Stomach (tissue), 9 donors: ENCODE results near the gene ZNF512. TPM values are rescaled to one million over a fixed set of nuclear protein-coding genes. Genes with fewer than 3 reads are reported as not detected.

Experiments used
- DNase-seq, 2 donors: peaks; one replicate each; pipeline versions ENCODE4 v3.0.0 to v3.0.0-alpha.2; 2013 to 2019
- H3K27ac ChIP-seq, 5 donors: fragments of 200-600 bp in 4 of 5; sonication (generic) in 4 of 5; one replicate each; pipeline ENCODE4 v1.5.1; 2013 to 2019; ENCODE audit warnings: mild to moderate bottlenecking in 1 of 5, moderate library complexity in 1 of 5
- H3K27me3 ChIP-seq, 3 donors: fragments of 200-600 bp; sonication (generic); one replicate each; pipeline ENCODE4 v1.5.1; 2017 to 2019; ENCODE audit warnings: mixed run types in 1 of 3
- H3K36me3 ChIP-seq, 4 donors: fragments of 200-600 bp; sonication (generic); 1 replicate in 3 of 4; 2 replicates in 1 of 4; pipeline ENCODE4 v1.5.1; 2016 to 2019
- H3K4me1 ChIP-seq, 4 donors: fragments of 200-600 bp; sonication (generic); one replicate each; pipeline ENCODE4 v1.5.1; 2016 to 2019
- H3K4me3 ChIP-seq, 4 donors: fragments of 200-600 bp; sonication (generic) in 3 of 4; one replicate each; pipeline ENCODE4 v1.5.1; 2016 to 2019; ENCODE audit warnings: mild to moderate bottlenecking in 1 of 4
- H3K9me3 ChIP-seq, 4 donors: fragments of 200-600 bp; sonication (generic); one replicate each; pipeline ENCODE4 v1.5.1; 2016 to 2019
- CTCF ChIP-seq, 7 experiments: fragments of 450-650 bp in 4 of 7; fragments of 200-600 bp in 3 of 7; sonication (generic) in 3 of 7; IDR thresholded peaks; one replicate each; pipeline ENCODE4 v1.5.1; 2016 to 2019; ENCODE audit warnings: antibody characterized with exemption in 7 of 7, control low read depth in 2 of 7, mild to moderate bottlenecking in 1 of 7
- EP300 ChIP-seq: sonication (generic); formaldehyde crosslinking; IDR thresholded peaks from one replicate; pipeline ENCODE4 v1.6.1; 2017; ENCODE audit warnings: antibody characterized with exemption
- POLR2A ChIP-seq, 4 donors: fragments of 450-650 bp; IDR thresholded peaks; one replicate each; pipeline ENCODE4 v1.6.1; 2016; ENCODE audit warnings: antibody characterized with exemption in 4 of 4, control low read depth in 2 of 4, mild to moderate bottlenecking in 1 of 4, moderate library complexity in 1 of 4
- POLR2AphosphoS5 ChIP-seq, 3 donors: sonication (generic); formaldehyde crosslinking; IDR thresholded peaks; one replicate each; pipeline ENCODE4 v1.6.1; 2016; ENCODE audit warnings: antibody characterized with exemption in 3 of 3
- WGBS, 5 donors: extraction: QIAGEN DNeasy Blood & Tissue Kit in 3 of 5; methylation state at CpG; one replicate each; pipeline versions ENCODE4 v1.1.5 to v1.1.7; 2013 to 2018; 5-methylcytosine and 5-hydroxymethylcytosine counted together
- intact Hi-C: fragments of 100-400 bp; cut with DNase I; formaldehyde crosslinking; loops from one replicate; pipeline ENCODE4 v1.15.1; 2023; ENCODE audit warnings: low total_unique reads
- polyA plus RNA-seq, 3 donors: library from polyadenylated mRNA; stranded (reverse); fragments of 200-250 nt; gene quantifications; one replicate each; pipeline ENCODE4 v1.2.3, GENCODE V29; 2013
- small RNA-seq, 4 donors: library from RNA; depleted of rRNA; stranded (forward); fragments of <200 nt; gene quantifications; one replicate each; pipeline ENCODE3, GENCODE V24; 2016
- total RNA-seq, 5 donors: library from RNA; depleted of rRNA; stranded (reverse); fragments of >200 nt; gene quantifications; one replicate each; pipeline versions ENCODE4 v1.1.0 to v1.2.3, GENCODE V29; 2014 to 2016
- donor health status: healthy with polysubstance abuse.
- donor health status: Bipolar disorder and iron deficiency.
- donor health status: healthy.

ZNF512 gene
- total and polyA plus RNA-seq, 8 donors = 6.4 to 35.8 (median 10.8) TPM

GRCh38 chr2:27671235-27671634 is 88.4 kb downstream of the ZNF512 start:
- no peaks in the 10 kb centered on the region for H3K9me3 ChIP-seq
- TF ChIP-seq EP300 = no peak
- no peak for TF ChIP-seq CTCF (IDR thresholded peaks at IDR 0.05)
- no peak for TF ChIP-seq POLR2A (IDR thresholded peaks at IDR 0.05)
- TF ChIP-seq POLR2AphosphoS5 (IDR thresholded peaks at IDR 0.05) = no peak
- DNase-seq = no peak
- 84 to 93% (median 90%) methylated on average over 4 of the region's 4 CpGs for WGBS, 5 donors
- no peaks in the 10 kb centered on the region for H3K27me3 ChIP-seq
- peaks cover 0 to 10% (median 0%) of the 10 kb centered on the region in 4 donors for H3K4me1 ChIP-seq
- no peak overlapping the region for H3K4me3 ChIP-seq
- intact Hi-C loops = no loop called here
- peaks cover 49 to 97% (median 95%) of the 10 kb centered on the region in 4 donors for H3K36me3 ChIP-seq
- no peak overlapping the region for H3K27ac ChIP-seq

Small RNAs within 50 kb of the gene (small RNA-seq; reads per million reads assigned to genes)
- 0 reads per million in 4 donors for gene RF00340

Other genes with a start within 250 kb of the ZNF512 start
- gene GTF3C2, start 226.3 kb upstream of the ZNF512 start, total RNA-seq = 100 to 1,000 TPM in 1 of 5 donors, 10 to 100 TPM in 4; 25.7 to 125 (median 62.6) TPM
- gene GTF3C2, start 226.3 kb upstream of the ZNF512 start, polyA plus RNA-seq = 10 to 100 TPM; 18.8 to 37.1 (median 28.3) TPM
- 10 to 100 TPM; 16.2 to 42.2 (median 27.2) TPM for gene EIF2B4, start 212.7 kb upstream of the ZNF512 start, total RNA-seq
- gene EIF2B4, start 212.7 kb upstream of the ZNF512 start, polyA plus RNA-seq = 10 to 100 TPM; 42.0 to 63.9 (median 51.1) TPM
- gene SNX17, start 212.4 kb upstream of the ZNF512 start, total RNA-seq = 10 to 100 TPM; 28.6 to 70.4 (median 67.2) TPM
- gene SNX17, start 212.4 kb upstream of the ZNF512 start, polyA plus RNA-seq = 10 to 100 TPM; 58.3 to 70.2 (median 68.9) TPM
- 10 to 100 TPM; 10.3 to 58.9 (median 19.1) TPM for gene ZNF513, start 202.3 kb upstream of the ZNF512 start, total RNA-seq
- 10 to 100 TPM; 12.4 to 23.6 (median 15.4) TPM for gene ZNF513, start 202.3 kb upstream of the ZNF512 start, polyA plus RNA-seq
- 10 to 100 TPM; 10.5 to 44.6 (median 42.9) TPM for gene PPM1G, start 173.5 kb upstream of the ZNF512 start, total RNA-seq
- gene PPM1G, start 173.5 kb upstream of the ZNF512 start, polyA plus RNA-seq = 10 to 100 TPM; 40.0 to 49.8 (median 47.2) TPM
- 10 to 100 TPM; 12.5 to 69.8 (median 48.4) TPM for gene NRBP1, start 154.4 kb upstream of the ZNF512 start, total RNA-seq
- gene NRBP1, start 154.4 kb upstream of the ZNF512 start, polyA plus RNA-seq = 10 to 100 TPM; 46.7 to 57.3 (median 51.4) TPM
- gene KRTCAP3, start 140.7 kb upstream of the ZNF512 start, total RNA-seq = 100 to 1,000 TPM in 1 of 5 donors, 10 to 100 TPM in 3, not detected in 1; 16.5 to 140 (median 53.6) TPM
- gene KRTCAP3, start 140.7 kb upstream of the ZNF512 start, polyA plus RNA-seq = 10 to 100 TPM; 31.2 to 65.2 (median 62.2) TPM
- 10 to 100 TPM in 4 of 5 donors, 1 to 10 TPM in 1; 7.4 to 88.1 (median 14.0) TPM for gene IFT172, start 93.3 kb upstream of the ZNF512 start, total RNA-seq
- 10 to 100 TPM; 34.7 to 66.4 (median 43.9) TPM for gene IFT172, start 93.3 kb upstream of the ZNF512 start, polyA plus RNA-seq
- 10 to 100 TPM in 2 of 5 donors, 1 to 10 TPM in 2, under 1 TPM in 1; 0.89 to 23.3 (median 5.0) TPM for gene FNDC4, start 87.8 kb upstream of the ZNF512 start, total RNA-seq
- 10 to 100 TPM in 2 of 3 donors, 1 to 10 TPM in 1; 4.5 to 15.1 (median 10.1) TPM for gene FNDC4, start 87.8 kb upstream of the ZNF512 start, polyA plus RNA-seq
- gene GCKR, start 86.2 kb upstream of the ZNF512 start, total RNA-seq = 10 to 100 TPM in 4 of 5 donors, not detected in 1; 13.4 to 45.5 (median 33.3) TPM
- gene GCKR, start 86.2 kb upstream of the ZNF512 start, polyA plus RNA-seq = 10 to 100 TPM in 1 of 3 donors, 1 to 10 TPM in 2; 1.2 to 13.3 (median 2.1) TPM
- gene CCDC121, start 46.0 kb downstream of the ZNF512 start, total RNA-seq = 1 to 10 TPM in 4 of 5 donors, under 1 TPM in 1; 0.87 to 3.1 (median 1.8) TPM
- gene CCDC121, start 46.0 kb downstream of the ZNF512 start, polyA plus RNA-seq = 1 to 10 TPM; 1.7 to 2.4 (median 2.1) TPM
- 10 to 100 TPM; 10.1 to 68.7 (median 33.0) TPM for gene GPN1, start 46.0 kb downstream of the ZNF512 start, total RNA-seq
- gene GPN1, start 46.0 kb downstream of the ZNF512 start, polyA plus RNA-seq = 10 to 100 TPM; 20.6 to 31.6 (median 28.2) TPM
- 10 to 100 TPM; 18.2 to 50.9 (median 29.6) TPM for gene SUPT7L, start 80.6 kb downstream of the ZNF512 start, total RNA-seq
- gene SUPT7L, start 80.6 kb downstream of the ZNF512 start, polyA plus RNA-seq = 10 to 100 TPM; 10.1 to 22.0 (median 13.2) TPM
- 10 to 100 TPM; 25.7 to 58.9 (median 30.6) TPM for gene SLC4A1AP, start 80.8 kb downstream of the ZNF512 start, total RNA-seq
- 10 to 100 TPM; 11.2 to 12.2 (median 11.9) TPM for gene SLC4A1AP, start 80.8 kb downstream of the ZNF512 start, polyA plus RNA-seq
- gene MRPL33, start 188.7 kb downstream of the ZNF512 start, total RNA-seq = 100 to 1,000 TPM in 2 of 5 donors, 10 to 100 TPM in 2, 1 to 10 TPM in 1; 8.2 to 226 (median 25.5) TPM
- gene MRPL33, start 188.7 kb downstream of the ZNF512 start, polyA plus RNA-seq = 100 to 1,000 TPM; 149 to 268 (median 193) TPM